Fibroblast of skin of back (primary cell): ENCODE measurements around the gene ZNF143.

Experiments
- DNase-seq: peaks from one replicate; pipeline ENCODE4 v3.0.0-alpha.2; 2013

Gene ZNF143

DNA sequence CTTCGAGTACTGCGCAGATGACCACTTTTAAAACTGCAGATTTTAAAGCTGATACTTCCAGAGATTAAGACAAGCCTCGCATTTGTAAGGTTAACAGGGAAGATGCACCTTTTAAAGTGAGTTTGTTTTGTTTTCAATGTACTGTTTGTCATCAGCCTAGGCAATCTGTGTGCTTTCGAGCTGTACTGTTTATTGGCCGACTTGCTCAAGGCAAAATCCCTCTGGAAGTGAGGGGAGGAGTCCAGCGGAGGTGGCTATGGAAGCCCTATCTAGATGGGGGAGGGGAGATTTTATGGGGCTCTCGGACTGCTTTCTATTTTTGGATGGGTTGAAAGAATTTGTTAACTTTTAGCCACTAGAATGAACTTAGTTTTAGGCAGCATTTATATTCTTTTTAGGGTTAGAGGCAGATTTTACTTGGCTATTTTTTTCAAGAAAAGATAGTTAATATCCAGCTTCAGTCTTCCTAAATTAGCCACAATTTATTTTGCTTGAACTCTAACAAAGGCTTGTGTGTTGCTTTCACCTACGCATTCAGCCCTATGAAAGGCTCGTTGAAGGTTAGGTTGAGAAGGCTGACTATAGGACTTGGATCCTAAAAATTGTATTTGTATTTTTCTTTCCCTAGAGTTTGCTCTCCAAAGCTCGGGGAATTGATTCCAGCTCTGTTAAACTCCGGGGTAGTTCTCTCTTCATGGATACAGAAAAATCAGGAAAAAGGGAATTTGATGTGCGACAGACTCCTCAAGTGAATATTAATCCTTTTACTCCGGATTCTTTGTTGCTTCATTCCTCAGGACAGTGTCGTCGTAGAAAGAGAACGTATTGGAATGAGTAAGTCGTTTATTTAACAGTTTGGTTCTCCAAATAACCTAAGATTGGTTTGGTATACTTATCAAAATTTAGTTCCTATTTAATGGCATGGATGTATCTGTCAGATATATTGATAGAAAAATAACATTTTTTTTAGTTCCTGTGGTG lies 114.7 kb downstream of the ZNF143 start:
- DNase-seq: peak; percentile 85

DNA sequence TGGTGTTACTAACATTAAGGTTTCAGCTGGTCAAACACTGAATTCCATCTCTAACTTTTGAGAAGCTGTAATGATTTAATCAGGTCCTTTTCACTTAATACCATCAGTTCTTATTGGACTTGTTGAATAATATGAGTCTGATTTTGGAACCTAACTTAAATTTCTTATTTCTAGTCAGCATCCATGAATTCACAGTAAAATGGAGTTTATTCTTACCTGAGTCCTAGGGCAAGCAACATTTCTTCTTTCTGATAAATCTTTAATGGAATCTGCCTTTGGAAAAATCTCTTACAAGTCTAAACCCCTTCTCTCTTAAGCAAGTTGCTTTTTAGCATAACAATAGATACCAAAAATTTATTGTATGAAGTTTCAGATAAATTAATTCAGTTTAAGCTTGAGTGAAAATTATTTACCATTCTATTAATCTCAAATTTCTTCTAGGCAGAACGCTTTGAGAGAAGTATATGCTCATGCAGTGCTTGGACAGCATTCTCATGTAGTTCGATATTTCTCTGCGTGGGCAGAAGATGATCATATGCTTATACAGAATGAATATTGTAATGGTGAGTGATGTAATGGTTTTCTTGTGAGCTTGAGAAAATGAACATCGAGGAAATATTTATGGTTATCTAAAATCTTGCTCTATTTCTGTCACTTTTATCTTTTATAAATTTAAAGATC lies 116.0 kb downstream of the ZNF143 start:
- no peak for DNase-seq

DNA sequence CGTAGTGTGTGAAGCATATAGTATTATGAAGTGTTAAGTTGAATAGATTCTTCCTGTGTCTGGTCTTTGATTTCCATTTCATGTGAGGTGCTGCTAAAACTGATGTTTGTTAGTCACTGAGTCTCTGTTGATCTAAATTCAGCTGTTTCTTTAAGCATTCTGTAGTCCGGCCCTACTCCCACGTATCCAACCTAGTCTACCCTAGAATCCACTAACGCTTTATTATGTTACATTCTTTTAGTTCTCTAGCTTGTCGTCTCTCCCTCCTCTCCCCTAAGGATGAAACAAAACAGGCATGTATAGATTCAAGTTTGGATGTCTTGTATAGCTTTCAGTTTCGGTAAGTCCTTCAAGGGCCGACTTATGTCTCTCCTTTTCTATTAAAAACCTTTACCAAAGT lies 116.7 kb downstream of the ZNF143 start:
- no peak for DNase-seq
